Measurements from ENCODE around the gene EIF2B5. TPM values are rescaled to one million over a fixed set of nuclear protein-coding genes. Genes with fewer than 3 reads are reported as not detected.

The EIF2B5 gene
- total and polyA plus RNA-seq, 9 donors, result 32.6 to 41.0 (median 38.0) TPM

DNA sequence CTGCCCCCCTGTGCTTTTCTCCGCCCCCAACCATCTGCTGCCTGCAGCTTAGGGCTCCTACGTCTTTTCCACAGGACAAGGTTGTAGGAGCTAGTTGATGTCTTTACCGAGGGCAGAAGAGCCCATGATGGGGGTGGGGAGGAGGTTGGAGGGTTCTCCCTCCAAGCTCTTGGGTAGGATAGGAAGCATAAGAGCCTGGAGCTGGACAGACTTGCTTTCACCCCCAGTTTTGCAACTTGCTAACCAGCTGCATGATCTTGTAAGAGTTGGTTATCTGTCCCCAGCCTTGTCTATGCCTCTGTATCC lies 51.7 kb downstream of the EIF2B5 start:
- no peaks in the 10 kb centered on the region for H3K27me3 ChIP-seq (ENCODE audit: control insufficient read depth, insufficient read depth, low read length)
- no peaks in the 10 kb centered on the region for H3K9me3 ChIP-seq (replicated peaks; ENCODE audit: control insufficient read depth, low read depth, low read length)
- WGBS (ENCODE audit: insufficient coverage), result 0% methylated on average over 1 of the region's 3 CpGs
- no peak for DNase-seq
- H3K4me3 ChIP-seq (ENCODE audit: low read length), result peak overlapping the region; percentile 92
- no peak overlapping the region for H3K27ac ChIP-seq (ENCODE audit: low read length)
- peaks cover 69% of the 10 kb centered on the region for H3K36me3 ChIP-seq (ENCODE audit: control insufficient read depth, insufficient read depth, low read length)
- H3K4me1 ChIP-seq (ENCODE audit: control insufficient read depth, insufficient read depth, low read length), result peaks cover 14% of the 10 kb centered on the region

DNA sequence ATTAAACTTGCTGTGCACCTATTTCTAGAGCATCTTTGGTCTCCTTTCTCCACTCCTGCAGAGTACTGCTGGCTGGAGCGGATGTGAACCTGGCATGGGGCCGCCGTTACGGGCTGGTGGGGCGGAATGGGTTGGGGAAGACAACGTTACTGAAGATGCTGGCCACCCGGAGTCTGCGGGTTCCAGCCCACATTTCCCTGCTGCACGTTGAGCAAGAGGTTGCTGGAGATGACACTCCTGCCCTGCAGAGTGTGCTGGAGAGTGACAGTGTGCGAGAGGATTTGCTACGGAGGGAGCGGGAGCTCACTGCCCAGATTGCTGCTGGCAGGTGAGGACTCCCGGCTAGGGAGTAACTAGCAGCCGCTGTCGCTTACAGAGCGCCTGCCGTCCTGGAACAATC lies 52.9 kb downstream of the EIF2B5 start:
- Histone ChIP-seq H3K9me3 (replicated peaks; ENCODE audit: control insufficient read depth, low read depth, low read length) (no peaks in the 10 kb centered on the region), H3K4me3 (ENCODE audit: low read length) (no peak overlapping the region)
- no peak for DNase-seq

DNA sequence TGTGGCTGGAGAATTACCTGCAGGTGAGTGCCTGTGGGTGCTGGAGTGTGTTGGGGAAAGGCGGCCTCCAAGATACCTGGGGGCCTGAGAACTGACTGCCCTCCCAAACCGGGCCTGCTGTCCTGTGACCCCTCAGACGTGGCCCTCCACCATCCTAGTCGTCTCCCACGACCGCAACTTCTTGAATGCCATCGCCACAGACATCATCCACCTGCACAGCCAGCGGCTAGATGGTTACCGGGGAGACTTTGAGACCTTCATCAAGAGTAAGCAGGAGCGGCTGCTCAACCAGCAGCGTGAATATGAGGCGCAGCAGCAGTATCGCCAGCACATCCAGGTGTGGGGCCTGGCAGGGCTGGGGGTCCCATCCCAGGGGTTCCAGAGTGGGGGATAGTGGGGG lies 54.3 kb downstream of the EIF2B5 start:
- Histone ChIP-seq H3K9me3 (replicated peaks; ENCODE audit: control insufficient read depth, low read depth, low read length) (no peaks in the 10 kb centered on the region), H3K4me3 (ENCODE audit: low read length) (no peak overlapping the region), H3K4me1 (ENCODE audit: control insufficient read depth, insufficient read depth, low read length) (peaks cover 14% of the 10 kb centered on the region), H3K27me3 (ENCODE audit: control insufficient read depth, insufficient read depth, low read length) (no peaks in the 10 kb centered on the region), H3K36me3 (ENCODE audit: control insufficient read depth, insufficient read depth, low read length) (peaks cover 68% of the 10 kb centered on the region), H3K27ac (ENCODE audit: low read length) (no peak overlapping the region)
- DNase-seq, result no peak
- 92% methylated on average over 10 of the region's 13 CpGs for WGBS (ENCODE audit: insufficient coverage)

More for the DNA sequence above, 52.9 kb downstream of the EIF2B5 start:
- WGBS (ENCODE audit: insufficient coverage), result 90% methylated on average over 16 of the region's 17 CpGs
- Histone ChIP-seq H3K27ac (ENCODE audit: low read length) (no peak overlapping the region), H3K4me1 (ENCODE audit: control insufficient read depth, insufficient read depth, low read length) (peaks cover 14% of the 10 kb centered on the region), H3K36me3 (ENCODE audit: control insufficient read depth, insufficient read depth, low read length) (peaks cover 68% of the 10 kb centered on the region), H3K27me3 (ENCODE audit: control insufficient read depth, insufficient read depth, low read length) (no peaks in the 10 kb centered on the region)

DNA sequence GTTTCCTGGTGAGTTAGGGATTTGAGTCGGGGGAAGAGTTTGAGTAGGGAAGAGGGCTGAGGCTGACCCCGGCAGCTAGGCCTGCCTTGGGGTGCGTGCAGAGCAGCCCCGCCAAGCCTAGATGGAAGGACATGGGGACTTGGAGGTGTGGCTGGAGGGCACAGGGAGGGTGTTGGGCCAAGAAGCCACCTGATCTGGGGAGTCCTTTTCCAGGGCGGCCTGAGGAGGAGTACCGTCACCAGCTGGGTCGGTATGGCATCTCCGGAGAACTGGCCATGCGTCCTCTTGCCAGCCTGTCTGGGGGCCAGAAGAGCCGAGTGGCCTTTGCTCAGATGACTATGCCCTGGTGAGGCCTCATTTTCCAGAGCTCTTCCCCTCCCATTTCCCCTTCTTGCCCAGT lies 57.7 kb downstream of the EIF2B5 start:
- Histone ChIP-seq H3K4me1 (ENCODE audit: control insufficient read depth, insufficient read depth, low read length) (no peaks in the 10 kb centered on the region), H3K4me3 (ENCODE audit: low read length) (no peak overlapping the region), H3K36me3 (ENCODE audit: control insufficient read depth, insufficient read depth, low read length) (peaks cover 72% of the 10 kb centered on the region), H3K27me3 (ENCODE audit: control insufficient read depth, insufficient read depth, low read length) (no peaks in the 10 kb centered on the region), H3K9me3 (replicated peaks; ENCODE audit: control insufficient read depth, low read depth, low read length) (no peaks in the 10 kb centered on the region), H3K27ac (ENCODE audit: low read length) (no peak overlapping the region)
- no peak for DNase-seq
- 92% methylated on average over 10 of the region's 10 CpGs for WGBS (ENCODE audit: insufficient coverage)

- Histone ChIP-seq H3K4me3 (ENCODE audit: low read length) (no peak overlapping the region), H3K36me3 (ENCODE audit: control insufficient read depth, insufficient read depth, low read length) (peaks cover 61% of the 10 kb centered on the region), H3K9me3 (replicated peaks; ENCODE audit: control insufficient read depth, low read depth, low read length) (no peaks in the 10 kb centered on the region), H3K27ac (ENCODE audit: low read length) (no peak overlapping the region), H3K4me1 (ENCODE audit: control insufficient read depth, insufficient read depth, low read length) (no peaks in the 10 kb centered on the region), H3K27me3 (ENCODE audit: control insufficient read depth, insufficient read depth, low read length) (no peaks in the 10 kb centered on the region)
- DNase-seq, result no peak
- WGBS (ENCODE audit: insufficient coverage), result 90% methylated on average over 6 of the region's 9 CpGs
These were observed 58.9 kb downstream of the EIF2B5 start for GRCh38 chr3:184193991-184194539.

Other genes starting within 250 kb of the EIF2B5 start
- 15.8 TPM for gene ABCC5, start 117.5 kb upstream of the EIF2B5 start, total RNA-seq
- gene ABCC5, start 117.5 kb upstream of the EIF2B5 start, polyA plus RNA-seq (ENCODE audit: insufficient read depth in 1 of 8, insufficient read length in 8 of 8, low replicate concordance in 1 of 8), result 10 to 100 TPM; 17.0 to 28.7 (median 22.4) TPM
- not detected for gene HTR3D, start 103.6 kb upstream of the EIF2B5 start, total RNA-seq
- not detected for gene HTR3D, start 103.6 kb upstream of the EIF2B5 start, polyA plus RNA-seq (ENCODE audit: insufficient read depth in 1 of 8, insufficient read length in 8 of 8, low replicate concordance in 1 of 8)
- not detected for gene HTR3C, start 82.3 kb upstream of the EIF2B5 start, total RNA-seq
- gene HTR3C, start 82.3 kb upstream of the EIF2B5 start, polyA plus RNA-seq (ENCODE audit: insufficient read depth in 1 of 8, insufficient read length in 8 of 8, low replicate concordance in 1 of 8), result not detected
- gene HTR3E, start 38.3 kb upstream of the EIF2B5 start, total RNA-seq, result not detected
- gene HTR3E, start 38.3 kb upstream of the EIF2B5 start, polyA plus RNA-seq (ENCODE audit: insufficient read depth in 1 of 8, insufficient read length in 8 of 8, low replicate concordance in 1 of 8), result under 1 TPM in 1 of 8 donors, not detected in 7; 0.07 TPM
- 37.1 TPM for gene DVL3, start 20.0 kb downstream of the EIF2B5 start, total RNA-seq
- gene DVL3, start 20.0 kb downstream of the EIF2B5 start, polyA plus RNA-seq (ENCODE audit: insufficient read depth in 1 of 8, insufficient read length in 8 of 8, low replicate concordance in 1 of 8), result 10 to 100 TPM; 69.4 to 96.9 (median 88.0) TPM
- 130 TPM for gene AP2M1, start 39.5 kb downstream of the EIF2B5 start, total RNA-seq
- gene AP2M1, start 39.5 kb downstream of the EIF2B5 start, polyA plus RNA-seq (ENCODE audit: insufficient read depth in 1 of 8, insufficient read length in 8 of 8, low replicate concordance in 1 of 8), result 100 to 1,000 TPM; 191 to 255 (median 218) TPM
- 33.0 TPM for gene ABCF3, start 50.8 kb downstream of the EIF2B5 start, total RNA-seq
- gene ABCF3, start 50.8 kb downstream of the EIF2B5 start, polyA plus RNA-seq (ENCODE audit: insufficient read depth in 1 of 8, insufficient read length in 8 of 8, low replicate concordance in 1 of 8), result 10 to 100 TPM; 42.0 to 54.5 (median 48.8) TPM
- gene VWA5B2, start 94.2 kb downstream of the EIF2B5 start, total RNA-seq, result 0.04 TPM
- 1 to 10 TPM in 1 of 8 donors, under 1 TPM in 7; 0.23 to 1.2 (median 0.42) TPM for gene VWA5B2, start 94.2 kb downstream of the EIF2B5 start, polyA plus RNA-seq (ENCODE audit: insufficient read depth in 1 of 8, insufficient read length in 8 of 8, low replicate concordance in 1 of 8)
- 9.6 TPM for gene ALG3, start 113.6 kb downstream of the EIF2B5 start, total RNA-seq
- 10 to 100 TPM; 21.5 to 28.0 (median 23.2) TPM for gene ALG3, start 113.6 kb downstream of the EIF2B5 start, polyA plus RNA-seq (ENCODE audit: insufficient read depth in 1 of 8, insufficient read length in 8 of 8, low replicate concordance in 1 of 8)
- 1.6 TPM for gene EEF1AKMT4, start 114.3 kb downstream of the EIF2B5 start, total RNA-seq
- gene EEF1AKMT4, start 114.3 kb downstream of the EIF2B5 start, polyA plus RNA-seq (ENCODE audit: insufficient read depth in 1 of 8, insufficient read length in 8 of 8, low replicate concordance in 1 of 8), result 1 to 10 TPM; 1.0 to 2.1 (median 1.6) TPM
- gene CAMK2N2, start 126.2 kb downstream of the EIF2B5 start, total RNA-seq, result 0.04 TPM
- gene CAMK2N2, start 126.2 kb downstream of the EIF2B5 start, polyA plus RNA-seq (ENCODE audit: insufficient read depth in 1 of 8, insufficient read length in 8 of 8, low replicate concordance in 1 of 8), result under 1 TPM in 2 of 8 donors, not detected in 6; 0.10 to 0.16 TPM
- gene ECE2, start 140.7 kb downstream of the EIF2B5 start, total RNA-seq, result not detected
- gene ECE2, start 140.7 kb downstream of the EIF2B5 start, polyA plus RNA-seq (ENCODE audit: insufficient read depth in 1 of 8, insufficient read length in 8 of 8, low replicate concordance in 1 of 8), result not detected
- 108 TPM for gene PSMD2, start 163.9 kb downstream of the EIF2B5 start, total RNA-seq
- gene PSMD2, start 163.9 kb downstream of the EIF2B5 start, polyA plus RNA-seq (ENCODE audit: insufficient read depth in 1 of 8, insufficient read length in 8 of 8, low replicate concordance in 1 of 8), result 100 to 1,000 TPM; 145 to 200 (median 185) TPM
- gene EIF4G1, start 179.2 kb downstream of the EIF2B5 start, total RNA-seq, result 115 TPM
- gene EIF4G1, start 179.2 kb downstream of the EIF2B5 start, polyA plus RNA-seq (ENCODE audit: insufficient read depth in 1 of 8, insufficient read length in 8 of 8, low replicate concordance in 1 of 8), result 100 to 1,000 TPM; 161 to 242 (median 202) TPM
- 9.8 TPM for gene FAM131A, start 202.2 kb downstream of the EIF2B5 start, total RNA-seq
- gene FAM131A, start 202.2 kb downstream of the EIF2B5 start, polyA plus RNA-seq (ENCODE audit: insufficient read depth in 1 of 8, insufficient read length in 8 of 8, low replicate concordance in 1 of 8), result 10 to 100 TPM in 5 of 8 donors, 1 to 10 TPM in 3; 8.4 to 14.9 (median 10.7) TPM
- gene CLCN2, start 226.2 kb downstream of the EIF2B5 start, total RNA-seq, result 3.5 TPM
- 1 to 10 TPM; 2.5 to 5.3 (median 3.9) TPM for gene CLCN2, start 226.2 kb downstream of the EIF2B5 start, polyA plus RNA-seq (ENCODE audit: insufficient read depth in 1 of 8, insufficient read length in 8 of 8, low replicate concordance in 1 of 8)
- gene POLR2H, start 226.4 kb downstream of the EIF2B5 start, total RNA-seq, result 53.2 TPM
- gene POLR2H, start 226.4 kb downstream of the EIF2B5 start, polyA plus RNA-seq (ENCODE audit: insufficient read depth in 1 of 8, insufficient read length in 8 of 8, low replicate concordance in 1 of 8), result 10 to 100 TPM; 39.9 to 55.0 (median 48.5) TPM
- gene THPO, start 242.8 kb downstream of the EIF2B5 start, total RNA-seq, result 0.89 TPM
- gene THPO, start 242.8 kb downstream of the EIF2B5 start, polyA plus RNA-seq (ENCODE audit: insufficient read depth in 1 of 8, insufficient read length in 8 of 8, low replicate concordance in 1 of 8), result 1 to 10 TPM; 1.5 to 2.8 (median 2.1) TPM
- 14.1 TPM for gene CHRD, start 244.7 kb downstream of the EIF2B5 start, total RNA-seq
- gene CHRD, start 244.7 kb downstream of the EIF2B5 start, polyA plus RNA-seq (ENCODE audit: insufficient read depth in 1 of 8, insufficient read length in 8 of 8, low replicate concordance in 1 of 8), result 10 to 100 TPM; 14.7 to 21.9 (median 18.0) TPM

Data from muscle of leg (tissue), 11 donors.